GM23338 (cell line): Measurements from ENCODE around the gene NTRK3.

Source experiments
- CREB1 ChIP-seq: fragments of 250-450 bp; sonication (Bioruptor Pico); IDR thresholded peaks from 2 replicates; pipeline ENCODE4 v1.5.0; 2020; ENCODE audit warnings: low read depth, mild to moderate bottlenecking, moderate library complexity
- CTCF ChIP-seq, 2 experiments: fragments of 200-600 bp in 1 of 2; sonication (generic) in 1 of 2; conservative IDR thresholded peaks; 2 replicates each; pipeline versions ENCODE4 v1.5.1 to v1.6.1; 2016 to 2017; ENCODE audit warnings: antibody characterized with exemption in 2 of 2, low read depth in 2 of 2, mild to moderate bottlenecking in 2 of 2, moderate library complexity in 1 of 2
- POLR2AphosphoS5 ChIP-seq: IDR thresholded peaks from 2 replicates; pipeline ENCODE4 v1.6.1; 2016; ENCODE audit warnings: antibody characterized with exemption, low read depth
- REST ChIP-seq: IDR thresholded peaks from one replicate; pipeline ENCODE4 v1.6.1; 2018; ENCODE audit warnings: antibody characterized with exemption; ENCODE audit not compliant: unreplicated experiment
- STAT1 ChIP-seq: IDR thresholded peaks from one replicate; pipeline ENCODE4 v1.6.1; 2016; ENCODE audit warnings: antibody characterized with exemption; ENCODE audit not compliant: unreplicated experiment

GRCh38 chr15:88076328-88076727 lies 180.2 kb downstream of the NTRK3 start:
- TF ChIP-seq CTCF (conservative IDR thresholded peaks at IDR 0.05; ENCODE audit: low read depth in 2 of 2) (no peak), POLR2AphosphoS5 (no peak), STAT1 (no peak), CREB1 (CRISPR knock-in tag) (no peak), REST (no peak)
